Activated T-cell treated with anti-CD3 and anti-CD28 coated beads, Interleukin-2, amount 50 U/mL, for 72 hours (primary cell): ENCODE results near the gene RAB3IL1. TPM values are rescaled to one million over a fixed set of nuclear protein-coding genes. Genes with fewer than 3 reads are reported as not detected.
"Not testable (repeated sequence)": the region's sequence is repeated elsewhere in the genome, so short reads cannot be mapped to it uniquely, and the experiment has no call there.

Experiments used
- ATAC-seq, 2 donors: fragments of 150-1000 bp; cut with Tn5 transposase; replicated peaks in 1 of 2; 2 replicates each; pipeline ENCODE4 v1.10.0; 2021; ENCODE audit warnings: moderate library complexity in 2 of 2, mild to moderate bottlenecking in 1 of 2
- DNase-seq, 2 donors: peaks; one replicate each; pipeline ENCODE4 v3.0.0; 2021 to 2022; ENCODE audit warnings: mixed read lengths in 1 of 2
- H3K27ac Mint-ChIP-seq: one replicate; pipeline ENCODE4 v1.8.0; 2022; ENCODE audit warnings: mild to moderate bottlenecking, moderate library complexity, mixed read lengths
- H3K27me3 Mint-ChIP-seq: one replicate; pipeline ENCODE4 v1.8.0; 2022; ENCODE audit warnings: low read depth, mixed read lengths
- H3K36me3 Mint-ChIP-seq, 2 donors: one replicate each; pipeline ENCODE4 v1.8.0; 2022; ENCODE audit warnings: mixed read lengths in 2 of 2, mild to moderate bottlenecking in 1 of 2; ENCODE audit not compliant: insufficient read depth in 2 of 2
- H3K4me1 Mint-ChIP-seq: one replicate; pipeline ENCODE4 v1.8.0; 2022; ENCODE audit warnings: low read depth, mixed read lengths
- H3K4me3 Mint-ChIP-seq, 2 donors: one replicate each; pipeline ENCODE4 v1.8.0; 2022; ENCODE audit warnings: mild to moderate bottlenecking in 2 of 2, mixed read lengths in 2 of 2, moderate library complexity in 2 of 2
- H3K9me3 Mint-ChIP-seq, 2 donors: one replicate each; pipeline ENCODE4 v1.8.0; 2022; ENCODE audit warnings: mixed read lengths in 2 of 2
- total RNA-seq, 2 donors: library from RNA; stranded (reverse); gene quantifications; one replicate each; pipeline ENCODE4 v1.2.3, GENCODE V29; 2022

RAB3IL1 gene
- total RNA-seq, 2 donors from 2014 or later: 0.34 to 0.49 TPM

DNA sequence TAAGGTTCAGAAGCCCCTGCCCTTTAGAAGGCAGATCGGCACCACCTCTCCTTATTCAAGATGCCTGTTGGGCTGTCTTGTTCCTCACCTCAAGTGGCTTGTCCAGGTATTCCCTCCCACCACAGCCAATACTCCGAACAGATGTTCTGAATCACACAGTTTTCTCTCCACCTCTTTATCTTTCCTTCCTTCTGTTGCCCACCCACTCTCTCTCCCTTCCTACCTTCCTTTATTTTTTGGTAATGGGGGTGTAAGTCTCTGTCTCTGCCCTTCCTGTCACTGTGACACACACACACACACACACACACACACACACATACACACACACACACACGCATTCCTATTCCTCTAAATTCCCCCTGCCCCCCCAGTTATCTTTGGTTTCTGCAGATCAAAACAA lies 41.2 kb upstream of the RAB3IL1 start:
- H3K4me3 Mint-ChIP-seq: no peak overlapping the region
- ATAC-seq: no peak
- peaks cover 0 to 3% of the 10 kb centered on the region in 2 donors for H3K36me3 Mint-ChIP-seq
- H3K4me1 Mint-ChIP-seq: peaks cover 27% of the 10 kb centered on the region
- no peak for DNase-seq
- no peaks in the 10 kb centered on the region for H3K27me3 Mint-ChIP-seq
- H3K9me3 Mint-ChIP-seq: no peaks in the 10 kb centered on the region
- no peak overlapping the region for H3K27ac Mint-ChIP-seq

DNA sequence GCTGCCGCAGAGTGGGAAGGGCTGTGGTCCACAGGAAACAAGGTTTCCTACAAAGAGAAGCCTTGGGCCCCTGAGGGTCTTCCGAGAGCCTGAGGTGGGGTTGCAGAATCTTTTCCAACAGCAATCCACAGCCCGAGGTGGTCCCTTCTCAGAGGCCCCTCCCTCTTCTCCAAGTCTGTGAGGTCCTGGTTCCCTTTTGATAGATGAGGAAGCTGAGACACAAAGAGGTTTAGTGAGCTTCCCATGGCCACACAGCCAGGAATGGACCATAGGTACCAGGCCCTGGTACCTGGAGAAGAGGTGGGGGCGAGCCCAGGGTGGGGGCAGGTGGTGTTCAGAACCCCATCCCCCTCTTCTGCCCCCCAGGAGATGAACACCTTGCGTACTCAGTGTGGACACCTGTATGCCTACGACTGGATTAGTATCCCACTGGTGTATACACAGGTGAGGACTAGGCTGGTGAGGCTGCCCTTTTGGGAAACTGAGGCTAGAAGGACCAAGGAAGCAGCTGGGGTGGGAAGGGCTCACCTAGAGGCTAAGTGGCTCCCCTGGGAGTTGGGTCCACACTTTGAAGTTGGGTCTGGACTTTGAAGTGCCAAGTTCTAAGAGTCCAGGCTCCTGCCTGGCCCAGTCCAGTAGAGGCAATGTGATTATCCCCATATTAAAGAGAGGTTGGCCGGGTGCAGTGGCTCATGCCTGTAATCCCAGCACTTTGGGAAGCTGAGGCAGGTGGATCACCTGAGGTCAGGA lies 39.8 kb upstream of the RAB3IL1 start:
- Mint-ChIP-seq H3K4me1 (peaks cover 18% of the 10 kb centered on the region), H3K9me3 (no peaks in the 10 kb centered on the region), H3K4me3 (no peak overlapping the region), H3K36me3 (no peaks in the 10 kb centered on the region), H3K27me3 (no peaks in the 10 kb centered on the region), H3K27ac (no peak overlapping the region)
- DNase-seq (no peak), ATAC-seq (no peak)

DNA sequence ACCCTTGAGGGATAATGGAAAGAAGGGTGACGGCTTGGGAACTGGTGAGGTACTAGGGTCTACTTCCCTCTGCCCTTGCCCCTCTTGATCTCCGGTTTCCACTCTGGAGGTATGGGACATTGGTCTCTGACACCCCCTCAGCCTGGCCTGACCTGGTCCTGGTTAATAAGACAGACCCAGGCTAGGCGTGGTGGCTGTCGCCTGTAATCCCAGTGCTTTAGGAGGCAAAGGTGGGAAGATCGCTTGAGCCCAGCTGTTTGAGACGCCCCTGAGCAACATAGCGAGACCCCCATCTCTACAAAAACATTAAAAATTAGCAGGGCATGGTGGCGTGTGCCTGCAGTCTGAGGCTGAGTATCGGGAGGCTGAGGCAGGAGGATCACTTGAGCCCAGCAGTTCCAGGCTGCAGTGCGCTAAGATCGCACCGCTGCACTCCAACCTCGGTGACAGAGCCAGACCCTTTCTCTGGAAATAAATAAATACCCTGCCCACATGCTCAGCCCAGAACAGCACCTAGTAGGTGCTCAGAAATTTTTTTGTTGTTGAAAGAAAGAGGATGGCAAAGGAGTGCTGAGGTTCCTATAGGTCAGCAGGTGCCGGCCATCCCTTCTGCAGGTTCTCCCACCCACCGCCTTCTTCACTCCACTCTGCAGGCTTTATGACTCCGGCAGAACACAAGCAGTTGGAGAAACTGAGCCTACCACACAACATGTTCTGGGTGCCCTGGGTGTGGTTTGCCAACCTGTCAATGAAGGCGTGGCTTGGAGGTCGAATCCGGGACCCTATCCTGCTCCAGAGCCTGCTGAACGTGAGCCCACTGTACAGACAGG lies 39.0 kb upstream of the RAB3IL1 start:
- Mint-ChIP-seq H3K27ac (no peak overlapping the region), H3K27me3 (no peaks in the 10 kb centered on the region), H3K36me3 (no peaks in the 10 kb centered on the region), H3K9me3 (no peaks in the 10 kb centered on the region), H3K4me3 (peak overlapping the region; percentile 54 to 66), H3K4me1 (peaks cover 18% of the 10 kb centered on the region)
- ATAC-seq: no peak
- no peak for DNase-seq

DNA sequence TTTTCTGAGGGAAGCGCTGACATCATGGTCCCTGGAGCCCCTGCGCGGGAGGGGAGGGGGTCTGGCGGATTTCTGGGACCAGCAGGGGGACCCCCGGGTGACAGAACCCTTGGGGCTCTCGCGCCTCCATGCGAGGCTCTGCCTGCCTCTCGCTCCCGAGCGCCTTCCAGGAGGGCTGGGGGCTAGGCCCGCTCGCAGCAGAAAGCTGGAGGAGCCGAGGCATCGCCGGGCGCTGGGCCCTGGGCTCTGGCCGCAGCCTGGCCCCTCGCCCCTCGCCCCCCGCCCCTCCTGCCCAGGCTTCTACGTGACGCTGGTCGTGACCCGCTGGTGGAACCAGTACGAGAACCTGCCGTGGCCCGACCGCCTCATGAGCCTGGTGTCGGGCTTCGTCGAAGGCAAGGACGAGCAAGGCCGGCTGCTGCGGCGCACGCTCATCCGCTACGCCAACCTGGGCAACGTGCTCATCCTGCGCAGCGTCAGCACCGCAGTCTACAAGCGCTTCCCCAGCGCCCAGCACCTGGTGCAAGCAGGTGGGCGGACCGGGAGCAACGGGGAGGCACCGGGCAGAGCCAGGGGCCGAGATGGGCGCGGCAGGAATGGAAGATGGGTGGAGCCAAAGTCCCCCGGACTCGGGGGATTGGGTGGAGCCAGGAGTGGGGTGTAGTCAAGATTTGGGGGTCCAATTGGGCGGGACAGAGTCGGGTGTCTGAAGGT lies 38.2 kb upstream of the RAB3IL1 start:
- no peaks in the 10 kb centered on the region for H3K27me3 Mint-ChIP-seq
- peak; percentile 51 to 60 for ATAC-seq
- H3K4me1 Mint-ChIP-seq: peaks cover 19% of the 10 kb centered on the region
- no peaks in the 10 kb centered on the region for H3K36me3 Mint-ChIP-seq
- no peaks in the 10 kb centered on the region for H3K9me3 Mint-ChIP-seq
- peak; percentile 40 to 49 for DNase-seq
- H3K27ac Mint-ChIP-seq: no peak overlapping the region
- H3K4me3 Mint-ChIP-seq: peak overlapping the region; percentile 54 to 66

DNA sequence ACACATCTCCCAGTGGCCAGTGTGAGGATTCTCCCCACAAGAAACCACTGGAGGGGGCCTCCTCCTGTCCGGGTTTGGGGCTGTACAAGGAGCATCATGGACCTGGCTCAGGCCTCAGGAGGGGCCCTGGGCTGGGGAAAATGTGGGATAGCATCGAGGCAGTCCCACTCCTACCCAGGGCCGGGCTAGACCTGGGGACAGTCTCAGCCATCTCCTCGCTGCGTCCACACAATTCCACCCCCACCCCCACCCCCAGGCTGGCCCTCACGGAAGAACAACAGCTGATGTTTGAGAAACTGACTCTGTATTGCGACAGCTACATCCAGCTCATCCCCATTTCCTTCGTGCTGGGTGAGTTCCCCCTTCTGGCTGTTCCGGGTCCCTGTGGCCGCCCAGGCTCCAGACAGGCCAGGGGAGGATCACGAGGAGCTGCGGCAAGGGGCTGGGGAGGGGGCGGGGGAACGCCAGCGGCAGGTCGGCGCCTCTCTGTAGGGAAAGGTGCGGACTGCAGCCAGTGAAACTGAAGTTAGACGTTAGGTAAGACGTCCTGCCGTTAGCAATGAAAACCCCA lies 37.6 kb upstream of the RAB3IL1 start:
- Mint-ChIP-seq H3K27ac (no peak overlapping the region), H3K4me1 (peaks cover 25% of the 10 kb centered on the region), H3K36me3 (no peaks in the 10 kb centered on the region), H3K4me3 (peak overlapping the region; percentile 41 to 64), H3K27me3 (no peaks in the 10 kb centered on the region), H3K9me3 (no peaks in the 10 kb centered on the region)
- ATAC-seq: peak; percentile 14 to 50
- DNase-seq: no peak

DNA sequence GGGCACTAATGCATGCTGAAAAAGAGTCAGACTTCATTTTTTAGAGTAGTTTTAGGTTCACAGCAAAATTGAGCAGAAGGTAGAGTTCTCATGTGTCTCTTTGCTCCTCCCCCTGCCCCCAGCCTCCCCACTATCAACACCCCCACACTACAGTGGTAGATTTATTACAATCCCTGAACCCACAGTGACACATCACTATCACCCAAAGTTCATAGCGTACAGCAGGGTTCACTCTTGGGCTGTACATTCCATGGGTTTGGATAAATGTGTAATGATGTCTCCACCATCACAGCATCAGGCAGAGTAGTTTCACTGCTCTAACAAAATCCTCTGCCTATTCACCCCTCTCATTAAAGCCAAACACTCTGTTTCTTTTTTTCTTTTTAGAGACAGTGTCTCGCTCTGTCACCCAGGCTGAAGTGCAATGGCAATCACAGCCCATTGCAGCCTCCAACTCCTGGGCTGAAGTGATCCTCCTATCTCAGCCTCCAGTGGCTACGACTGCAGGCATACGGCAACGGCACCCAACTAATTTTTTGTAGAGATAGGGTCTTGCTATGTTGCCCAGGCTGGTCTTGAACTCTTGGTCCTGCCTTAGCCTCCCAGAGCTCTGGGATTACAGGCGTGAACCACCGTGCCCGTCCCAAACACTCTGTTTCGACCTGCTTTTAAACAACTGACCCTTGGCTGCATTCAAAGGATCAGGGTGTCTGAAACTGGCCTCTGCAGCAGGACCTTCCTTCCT lies 36.9 kb upstream of the RAB3IL1 start:
- H3K27me3 Mint-ChIP-seq: no peaks in the 10 kb centered on the region
- no peak for DNase-seq
- H3K4me1 Mint-ChIP-seq: peaks cover 29% of the 10 kb centered on the region
- no peaks in the 10 kb centered on the region for H3K9me3 Mint-ChIP-seq
- no peak for ATAC-seq
- no peak overlapping the region for H3K27ac Mint-ChIP-seq
- H3K4me3 Mint-ChIP-seq: no peak overlapping the region
- H3K36me3 Mint-ChIP-seq: no peaks in the 10 kb centered on the region

DNA sequence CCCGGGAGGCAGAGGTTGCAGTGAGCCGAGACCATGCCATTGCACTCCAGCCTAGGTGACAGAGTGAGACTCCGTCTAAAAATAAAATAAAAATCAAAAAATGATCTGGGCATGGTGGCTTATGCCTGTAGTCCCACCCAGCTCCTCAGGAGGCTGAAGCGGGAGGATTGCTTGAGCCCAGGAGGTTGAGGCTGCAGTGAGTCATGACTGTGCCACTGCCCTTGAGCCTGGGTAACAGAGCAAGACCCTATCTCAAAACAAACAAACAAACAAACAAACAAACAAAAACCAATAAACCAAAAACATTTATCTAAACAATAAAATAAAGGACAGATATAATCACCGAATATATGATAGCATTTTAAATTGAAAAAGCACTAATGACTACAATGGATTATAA lies 36.3 kb upstream of the RAB3IL1 start:
- not testable (repeated sequence) for H3K4me3 Mint-ChIP-seq, DNase-seq, H3K9me3 Mint-ChIP-seq, H3K27me3 Mint-ChIP-seq, H3K36me3 Mint-ChIP-seq, H3K27ac Mint-ChIP-seq, ATAC-seq
- H3K4me1 Mint-ChIP-seq: peaks cover 24% of the 10 kb centered on the region

DNA sequence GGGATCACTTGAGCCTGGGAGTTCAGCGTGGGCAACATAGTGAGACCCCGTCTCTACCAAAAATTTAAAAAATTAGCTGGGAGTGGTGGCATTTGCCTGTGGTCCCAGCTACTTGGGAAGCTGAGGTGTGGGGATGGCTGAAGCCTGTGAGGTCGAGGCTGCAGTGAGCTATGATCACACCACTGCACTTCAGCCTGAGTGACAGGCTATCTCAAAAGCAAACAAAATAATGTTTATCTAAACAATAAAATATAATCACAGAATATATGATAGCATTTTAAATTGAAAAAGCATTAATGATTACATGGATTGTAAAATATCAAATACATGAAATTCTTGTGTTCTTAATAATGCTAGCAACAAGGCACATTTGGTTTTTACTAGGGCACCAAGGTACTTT lies 35.5 kb upstream of the RAB3IL1 start:
- ATAC-seq (no peak), DNase-seq (no peak)
- Mint-ChIP-seq H3K36me3 (no peaks in the 10 kb centered on the region), H3K4me3 (no peak overlapping the region), H3K27me3 (no peaks in the 10 kb centered on the region), H3K27ac (no peak overlapping the region), H3K9me3 (no peaks in the 10 kb centered on the region), H3K4me1 (peaks cover 23% of the 10 kb centered on the region)

DNA sequence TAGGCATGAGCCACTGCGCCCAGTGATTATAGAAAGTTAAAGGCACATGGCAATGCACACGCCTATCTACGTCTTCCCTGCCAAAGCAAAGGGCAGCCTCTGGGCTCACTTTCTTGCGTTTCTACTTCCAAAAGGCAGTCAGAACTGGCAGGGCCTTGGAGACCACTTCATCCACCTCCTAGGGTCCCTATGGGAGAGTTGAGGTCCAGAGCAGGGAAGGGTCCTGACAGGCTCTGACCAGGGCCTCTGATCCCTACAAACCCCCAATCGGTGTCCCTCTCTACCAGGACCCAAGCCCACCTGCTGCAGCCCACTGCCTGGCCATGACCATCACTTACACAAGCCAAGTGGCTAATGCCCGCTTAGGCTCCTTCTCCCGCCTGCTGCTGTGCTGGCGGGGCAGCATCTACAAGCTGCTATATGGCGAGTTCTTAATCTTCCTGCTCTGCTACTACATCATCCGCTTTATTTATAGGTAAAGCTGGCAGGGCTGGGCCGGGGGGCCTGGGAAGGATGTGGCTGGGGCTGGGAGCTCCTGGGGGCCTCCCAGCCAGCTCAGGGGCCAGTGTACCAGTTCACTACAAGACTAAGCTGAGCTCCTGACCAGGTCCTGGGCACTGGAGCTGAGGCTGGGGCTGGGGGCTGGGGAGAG lies 34.2 kb upstream of the RAB3IL1 start:
- Mint-ChIP-seq H3K27me3 (no peaks in the 10 kb centered on the region), H3K9me3 (no peaks in the 10 kb centered on the region)
- ATAC-seq: no peak

DNA sequence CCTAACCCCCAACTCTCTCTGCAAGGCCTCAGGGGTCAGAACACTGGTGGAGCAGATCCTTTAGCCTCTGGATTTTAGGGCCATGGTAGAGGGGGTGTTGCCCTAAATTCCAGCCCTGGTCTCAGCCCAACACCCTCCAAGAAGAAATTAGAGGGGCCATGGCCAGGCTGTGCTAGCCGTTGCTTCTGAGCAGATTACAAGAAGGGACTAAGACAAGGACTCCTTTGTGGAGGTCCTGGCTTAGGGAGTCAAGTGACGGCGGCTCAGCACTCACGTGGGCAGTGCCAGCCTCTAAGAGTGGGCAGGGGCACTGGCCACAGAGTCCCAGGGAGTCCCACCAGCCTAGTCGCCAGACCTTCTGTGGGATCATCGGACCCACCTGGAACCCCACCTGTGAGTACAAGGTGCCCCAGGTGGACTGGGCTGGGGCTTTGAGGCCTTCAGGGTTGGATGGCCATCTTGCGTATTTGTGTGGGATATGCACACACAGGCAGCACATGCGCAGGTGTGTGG lies 32.7 kb upstream of the RAB3IL1 start, which contains the start of gene BEST1:
Gene BEST1 (plus strand): TSS at position 317 of the 513 bp plus-strand sequence. CDS start 1,456 bp downstream, outside the sequence.
- peak within 1 kb of the TSS; percentile 51 to 63 for H3K4me3 Mint-ChIP-seq
- peaks cover under 1% of the 10 kb centered on the region for H3K27me3 Mint-ChIP-seq
- H3K36me3 Mint-ChIP-seq: no peaks in the 10 kb centered on the region
- peak within 1 kb of the TSS; percentile 87 for H3K27ac Mint-ChIP-seq
- peaks cover 21% of the 10 kb centered on the region for H3K4me1 Mint-ChIP-seq
- no peaks in the 10 kb centered on the region for H3K9me3 Mint-ChIP-seq
- ATAC-seq (no peak), DNase-seq (no peak)

More for the DNA sequence above, 34.2 kb upstream of the RAB3IL1 start:
- peaks cover 28% of the 10 kb centered on the region for H3K4me1 Mint-ChIP-seq
- H3K36me3 Mint-ChIP-seq: no peaks in the 10 kb centered on the region
- no peak overlapping the region for H3K4me3 Mint-ChIP-seq
- no peak for DNase-seq
- no peak overlapping the region for H3K27ac Mint-ChIP-seq

DNA sequence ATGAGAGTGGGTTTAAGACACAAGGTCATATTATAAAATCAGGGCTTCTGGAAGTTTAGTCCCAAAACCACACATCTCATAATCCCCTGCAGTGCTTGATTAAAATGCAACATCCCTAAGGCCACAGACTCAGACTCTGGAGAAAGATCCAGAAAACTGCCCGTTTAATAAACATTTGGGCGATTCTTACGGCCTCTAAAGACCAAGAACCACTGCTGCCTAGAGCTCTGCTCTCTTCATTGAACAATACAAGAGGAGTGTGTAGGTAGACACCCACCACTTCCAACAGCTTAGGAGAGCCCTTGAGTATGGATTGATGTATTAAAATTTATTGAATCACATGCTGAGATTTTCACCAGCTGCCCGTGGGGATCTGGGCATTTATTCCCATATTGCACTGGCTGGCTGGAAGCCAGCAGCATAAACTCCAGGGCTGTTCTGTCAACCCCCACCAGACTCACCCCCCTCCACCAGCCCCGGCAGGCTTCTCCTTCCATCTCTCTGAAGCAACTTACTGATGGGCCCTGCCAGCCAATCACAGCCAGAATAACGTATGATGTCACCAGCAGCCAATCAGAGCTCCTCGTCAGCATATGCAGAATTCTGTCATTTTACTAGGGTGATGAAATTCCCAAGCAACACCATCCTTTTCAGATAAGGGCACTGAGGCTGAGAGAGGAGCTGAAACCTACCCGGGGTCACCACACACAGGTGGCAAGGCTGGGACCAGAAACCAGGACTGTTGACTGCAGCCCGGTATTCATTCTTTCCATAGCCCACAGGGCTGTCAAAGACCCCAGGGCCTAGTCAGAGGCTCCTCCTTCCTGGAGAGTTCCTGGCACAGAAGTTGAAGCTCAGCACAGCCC lies 32.0 kb upstream of the RAB3IL1 start:
- Mint-ChIP-seq H3K36me3 (no peaks in the 10 kb centered on the region), H3K27ac (peak overlapping the region; percentile 87), H3K27me3 (peaks cover 7% of the 10 kb centered on the region), H3K9me3 (no peaks in the 10 kb centered on the region), H3K4me3 (peak overlapping the region; percentile 51 to 63), H3K4me1 (peaks cover 21% of the 10 kb centered on the region)
- ATAC-seq (peak; percentile 87), DNase-seq (peak; percentile 61 to 68)
